Esophagus (tissue), 2 donors: ENCODE measurements around the gene SLAMF7. TPM values are rescaled to one million over a fixed set of nuclear protein-coding genes. Genes with fewer than 3 reads are reported as not detected.
A peak's percentile ranks its signal among the peaks of the same experiment; 100 is the strongest.
"Not testable (repeated sequence)": the region's sequence is repeated elsewhere in the genome, so short reads cannot be mapped to it uniquely, and the experiment has no call there.

ENCODE experiments used
- H3K27ac ChIP-seq, 2 donors: one replicate each; pipeline ENCODE4 v1.5.1; 2013; ENCODE audit warnings: low read depth in 2 of 2, mild to moderate bottlenecking in 2 of 2, inconsistent platforms in 1 of 2, low read length in 1 of 2, moderate library complexity in 1 of 2
- H3K27me3 ChIP-seq, 2 donors: one replicate each; pipeline ENCODE4 v1.6.1; 2013; ENCODE audit warnings: low read length in 2 of 2, control low read depth in 1 of 2, mild to moderate bottlenecking in 1 of 2; ENCODE audit not compliant: insufficient read depth in 2 of 2, control insufficient read depth in 1 of 2
- H3K36me3 ChIP-seq, 2 donors: one replicate each; pipeline ENCODE4 v1.6.1; 2013; ENCODE audit warnings: low read length in 1 of 2; ENCODE audit not compliant: control insufficient read depth in 2 of 2, insufficient read depth in 2 of 2
- H3K4me1 ChIP-seq, 2 donors: one replicate each; pipeline ENCODE4 v1.6.1; 2013; ENCODE audit warnings: low read length in 1 of 2; ENCODE audit not compliant: control insufficient read depth in 2 of 2, insufficient read depth in 2 of 2
- H3K4me3 ChIP-seq, 2 donors: one replicate each; pipeline ENCODE4 v1.5.1; 2013; ENCODE audit warnings: low read length in 2 of 2, mild to moderate bottlenecking in 2 of 2, low read depth in 1 of 2, moderate library complexity in 1 of 2
- H3K9me3 ChIP-seq, 2 donors: one replicate each; pipeline ENCODE4 v1.6.1; 2013; ENCODE audit warnings: mild to moderate bottlenecking in 2 of 2, low read depth in 1 of 2, low read length in 1 of 2, moderate library complexity in 1 of 2; ENCODE audit not compliant: control insufficient read depth in 2 of 2, insufficient read depth in 1 of 2
- WGBS, 2 donors: extraction: QIAGEN DNeasy Blood & Tissue Kit; methylation state at CpG; one replicate each; pipeline ENCODE4 v1.1.7; 2013; 5-methylcytosine and 5-hydroxymethylcytosine counted together
- polyA plus RNA-seq, 2 donors: library from polyadenylated mRNA; stranded (reverse); fragments of 200-250 nt; gene quantifications; one replicate each; pipeline ENCODE4 v1.2.3, GENCODE V29; 2013
- donor health status: healthy with polysubstance abuse.
- donor health status: Bipolar disorder and iron deficiency.

Gene SLAMF7
- polyA plus RNA-seq, 2 donors: 2.9 to 4.0 TPM

DNA sequence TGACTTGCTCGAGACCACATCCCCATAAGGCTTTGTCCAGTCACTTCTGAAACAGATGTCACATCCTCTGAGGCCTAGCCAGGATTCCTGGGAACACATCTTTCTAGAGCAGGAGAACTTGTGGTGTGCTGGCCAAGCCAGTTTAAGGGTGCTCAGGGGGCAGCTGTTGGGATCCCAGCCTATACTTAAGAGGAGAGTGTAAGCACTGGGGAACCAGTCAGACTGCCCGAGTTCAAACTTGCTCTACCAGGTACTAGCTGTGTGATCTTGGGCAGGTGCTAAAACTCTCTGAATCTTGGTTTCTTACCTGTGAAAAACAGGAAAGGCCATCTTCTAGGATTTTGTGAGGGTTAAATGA, 41.3 kb downstream of the SLAMF7 start:
- H3K4me3 ChIP-seq: no peak overlapping the region
- H3K9me3 ChIP-seq: no peaks in the 10 kb centered on the region
- H3K27ac ChIP-seq: peak overlapping the region; percentile 40 to 59
- H3K36me3 ChIP-seq: no peaks in the 10 kb centered on the region
- no peaks in the 10 kb centered on the region for H3K27me3 ChIP-seq
- WGBS, 2 donors: 76 to 77% methylated on average over 2 of the region's 2 CpGs
- peaks cover 0 to 12% of the 10 kb centered on the region in 2 donors for H3K4me1 ChIP-seq

DNA sequence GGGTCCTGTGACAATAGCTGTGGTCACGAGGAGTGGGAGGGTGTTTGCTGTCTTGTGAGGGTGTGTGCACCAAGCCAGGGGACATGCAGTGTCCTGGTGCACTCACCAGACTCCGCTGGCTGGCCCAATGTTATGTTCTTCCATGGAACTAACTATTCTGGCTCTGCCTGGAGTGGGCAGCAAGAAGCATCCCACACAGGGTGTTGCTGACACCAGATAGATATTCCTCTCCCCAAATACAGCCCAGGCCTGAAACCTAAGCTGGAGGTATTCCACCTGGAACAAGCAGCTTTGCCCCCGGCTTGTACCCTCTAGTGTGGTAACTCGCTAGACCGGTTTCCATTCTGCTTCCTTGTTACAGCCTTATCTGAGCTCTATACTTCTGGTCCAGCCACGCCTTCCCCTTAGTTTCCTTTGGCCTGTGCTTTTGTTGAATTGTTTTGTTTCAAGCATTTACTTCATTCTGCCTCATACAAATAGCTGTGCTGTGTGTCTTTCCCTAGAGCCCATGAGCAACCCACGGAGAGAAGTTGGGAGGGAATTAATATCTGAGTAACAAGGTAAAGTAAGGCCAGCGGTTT, 42.2 kb downstream of the SLAMF7 start:
- no peaks in the 10 kb centered on the region for H3K9me3 ChIP-seq
- H3K27me3 ChIP-seq: no peaks in the 10 kb centered on the region
- no peak overlapping the region for H3K4me3 ChIP-seq
- H3K36me3 ChIP-seq: no peaks in the 10 kb centered on the region
- peak overlapping the region; percentile 81 to 93 for H3K27ac ChIP-seq
- WGBS, 2 donors: 54 to 57% methylated on average over 8 of the region's 8 CpGs
- H3K4me1 ChIP-seq: peaks cover 0 to 12% of the 10 kb centered on the region in 2 donors

DNA sequence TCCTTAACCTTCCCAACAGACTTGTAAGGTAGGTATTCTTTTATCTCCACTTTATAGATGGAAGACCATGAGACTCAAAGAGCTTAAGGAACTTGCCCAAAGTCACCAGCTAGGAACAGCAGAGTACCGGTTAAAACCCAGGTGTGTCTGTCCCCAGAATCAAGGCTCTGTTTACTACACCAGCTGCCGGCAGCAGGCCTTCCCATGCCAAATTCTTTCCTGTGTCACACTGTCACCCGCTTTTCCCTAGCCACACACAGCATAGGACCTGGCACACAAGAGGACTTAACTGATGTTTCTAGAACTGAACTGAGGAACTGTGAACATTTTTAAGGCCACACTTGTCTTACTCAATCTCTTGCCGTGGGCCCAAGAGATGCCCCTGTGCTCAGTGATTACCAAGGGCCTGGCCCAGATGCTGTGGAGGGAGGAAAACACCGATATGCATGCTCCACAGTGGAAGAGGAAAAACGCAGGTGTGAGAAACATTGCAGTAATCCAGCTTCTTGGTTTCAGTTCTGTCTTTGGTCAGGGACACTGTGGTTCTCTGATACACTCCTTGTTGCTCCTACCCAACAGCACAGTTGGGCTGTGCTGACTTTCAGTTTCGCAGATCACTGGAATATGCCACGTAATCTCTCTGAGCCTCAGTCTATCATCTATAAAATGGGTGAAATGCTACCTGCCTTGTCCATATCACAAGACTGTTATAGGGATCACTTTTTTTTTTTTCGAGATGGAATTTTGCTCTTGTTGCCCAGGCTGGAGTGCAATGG, 43.1 kb downstream of the SLAMF7 start:
- H3K4me1 ChIP-seq: peaks cover 0 to 12% of the 10 kb centered on the region in 2 donors
- no peaks in the 10 kb centered on the region for H3K27me3 ChIP-seq
- H3K4me3 ChIP-seq: no peak overlapping the region
- 52 to 68% methylated on average over 9 of the region's 9 CpGs for WGBS, 2 donors
- H3K27ac ChIP-seq: peak overlapping the region; percentile 81 to 93
- no peaks in the 10 kb centered on the region for H3K36me3 ChIP-seq
- no peaks in the 10 kb centered on the region for H3K9me3 ChIP-seq

DNA sequence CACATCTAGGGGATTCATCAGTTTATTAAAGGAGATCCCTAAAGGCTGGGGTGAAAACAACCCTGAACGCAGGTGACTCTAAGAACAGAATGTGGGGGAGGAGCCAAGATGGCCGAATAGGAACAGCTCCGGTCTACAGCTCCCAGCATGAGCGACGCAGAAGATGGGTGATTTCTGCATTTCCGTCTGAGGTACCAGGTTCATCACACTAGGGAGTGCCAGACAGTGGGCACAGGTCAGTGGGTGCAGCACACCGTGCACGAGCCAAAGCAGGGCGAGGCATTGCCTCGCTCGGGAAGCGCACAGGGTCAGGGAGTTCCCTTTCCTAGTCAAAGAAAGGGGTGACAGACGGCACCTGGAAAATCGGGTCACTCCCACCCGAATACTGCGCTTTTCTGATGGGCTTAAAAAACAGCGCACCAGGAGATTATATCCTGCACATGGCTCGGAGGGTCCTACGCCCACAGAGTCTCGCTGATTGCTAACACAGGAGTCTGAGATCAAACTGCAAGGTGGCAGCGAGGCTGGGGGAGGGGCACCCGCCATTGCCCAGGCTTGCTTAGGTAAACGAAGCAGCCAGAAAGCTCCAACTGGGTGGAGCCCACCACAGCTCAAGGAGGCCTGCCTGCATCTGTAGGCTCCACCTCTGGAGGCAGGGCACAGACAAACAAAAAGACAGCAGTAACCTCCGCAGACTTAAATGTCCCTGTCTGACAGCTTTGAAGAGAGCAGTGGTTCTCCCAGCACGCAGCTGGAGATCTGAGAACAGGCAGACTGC, 44.1 kb downstream of the SLAMF7 start:
- 84 to 85% methylated on average over 18 to 23 of the region's 25 CpGs for WGBS, 2 donors
- H3K4me1 ChIP-seq: peaks cover 0 to 12% of the 10 kb centered on the region in 2 donors
- H3K4me3 ChIP-seq, H3K36me3 ChIP-seq, H3K9me3 ChIP-seq, H3K27me3 ChIP-seq: not testable (repeated sequence)
- H3K27ac ChIP-seq: peak overlapping the region in 1 of 2 donors; percentile 34

DNA sequence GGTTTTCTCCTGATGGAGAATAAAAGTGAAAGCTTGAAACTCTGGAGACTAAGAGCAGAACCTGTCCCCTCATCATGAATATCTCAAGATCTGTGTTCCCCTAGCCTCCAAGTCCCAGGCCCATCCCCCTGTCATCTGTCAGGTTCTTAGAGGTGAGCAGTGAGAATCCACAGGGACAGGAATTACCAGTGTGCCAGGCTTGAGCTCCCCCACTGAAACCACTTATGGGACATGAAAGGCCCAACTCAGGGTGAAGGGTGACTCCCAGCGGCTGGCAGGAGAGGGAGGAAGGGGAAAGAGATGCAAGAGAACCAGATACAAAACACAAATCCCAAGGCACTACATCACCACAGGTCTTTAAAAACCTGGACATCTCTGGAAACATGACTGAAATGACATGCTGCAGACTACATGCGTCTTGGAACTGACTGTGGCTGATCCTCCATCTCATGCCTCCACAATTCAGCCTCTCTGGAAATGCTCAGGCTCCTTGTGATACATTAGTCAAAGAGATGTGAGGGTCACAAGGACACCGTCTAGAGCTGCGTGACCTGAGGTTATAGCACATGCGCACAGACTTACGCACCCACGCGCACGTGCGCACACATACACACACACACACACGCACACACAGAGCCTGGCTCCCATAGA, 50.1 kb downstream of the SLAMF7 start:
- 97% methylated on average over 11 of the region's 11 CpGs for WGBS, 2 donors
- H3K4me3 ChIP-seq: no peak overlapping the region
- H3K36me3 ChIP-seq: no peaks in the 10 kb centered on the region
- H3K4me1 ChIP-seq: no peaks in the 10 kb centered on the region
- no peak overlapping the region for H3K27ac ChIP-seq
- H3K9me3 ChIP-seq: peaks cover 2 to 3% of the 10 kb centered on the region in 2 donors
- no peaks in the 10 kb centered on the region for H3K27me3 ChIP-seq

DNA sequence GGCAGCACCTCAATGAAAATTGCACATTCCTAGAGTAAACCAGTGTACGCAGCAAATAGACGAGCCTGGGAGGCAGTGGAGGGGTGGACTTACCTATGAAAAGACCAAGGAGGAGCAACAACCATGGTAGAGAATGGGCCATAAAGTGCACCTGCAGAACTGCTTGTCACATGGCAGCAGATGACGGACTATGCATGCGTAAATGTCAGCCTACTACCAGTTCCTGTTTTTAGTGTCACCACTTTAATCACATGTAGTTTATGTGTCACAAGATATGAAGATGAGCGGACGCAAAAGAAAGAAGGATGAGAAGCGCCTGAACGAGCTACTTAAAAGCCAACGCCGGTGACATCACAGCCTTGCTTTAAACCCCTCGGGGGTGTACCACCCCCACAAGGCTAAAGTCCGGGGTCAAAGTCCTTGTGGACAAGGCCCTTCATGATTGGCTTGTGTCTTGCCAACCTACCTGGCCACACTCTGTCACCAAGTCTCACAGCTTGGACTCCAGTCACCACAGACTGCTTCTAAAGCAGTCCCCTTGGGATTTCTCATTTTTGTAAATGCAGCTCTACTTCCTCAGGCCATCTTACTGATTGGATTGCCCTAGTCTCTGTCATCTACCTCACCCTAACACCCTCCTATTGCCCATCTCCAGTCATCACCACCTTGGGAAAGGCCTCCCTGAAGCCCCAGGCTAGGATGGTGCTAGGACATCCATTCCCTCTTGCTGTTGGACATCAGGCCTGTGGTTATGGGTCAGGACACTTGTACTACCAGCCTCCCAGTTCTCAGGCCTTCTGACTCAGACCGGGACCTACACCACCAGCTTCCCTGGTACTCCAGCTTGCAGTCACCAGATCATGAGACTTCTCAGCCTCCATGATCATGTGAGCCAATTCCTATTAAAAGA, 50.9 kb downstream of the SLAMF7 start:
- Histone ChIP-seq H3K4me1 (no peaks in the 10 kb centered on the region), H3K36me3 (no peaks in the 10 kb centered on the region), H3K9me3 (peaks cover 2 to 3% of the 10 kb centered on the region in 2 donors), H3K27ac (no peak overlapping the region), H3K4me3 (no peak overlapping the region), H3K27me3 (no peaks in the 10 kb centered on the region)
- 83 to 90% methylated on average over 13 of the region's 13 CpGs for WGBS, 2 donors

DNA sequence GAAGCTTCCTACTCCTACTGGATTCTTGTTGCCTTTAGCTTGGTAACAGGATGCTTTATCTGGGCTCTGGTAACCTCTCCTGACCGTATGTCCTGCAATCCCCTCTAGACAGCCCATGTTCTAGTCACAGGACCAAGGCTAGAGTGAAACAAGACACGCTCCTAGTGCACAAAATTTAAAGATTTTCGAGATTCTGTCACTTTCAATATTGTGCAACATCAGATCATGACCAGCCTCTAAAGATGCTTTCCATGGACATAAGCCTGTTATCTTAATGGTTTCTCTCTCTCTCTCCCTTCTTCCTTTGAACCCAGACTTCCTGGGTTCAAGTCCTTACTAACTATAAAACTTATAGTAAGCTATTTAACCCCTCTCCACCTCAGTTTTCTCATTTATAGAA, 55.3 kb downstream of the SLAMF7 start:
- Histone ChIP-seq H3K27ac (no peak overlapping the region), H3K4me3 (no peak overlapping the region), H3K27me3 (no peaks in the 10 kb centered on the region), H3K4me1 (no peaks in the 10 kb centered on the region), H3K36me3 (no peaks in the 10 kb centered on the region), H3K9me3 (peaks cover 2 to 3% of the 10 kb centered on the region in 2 donors)
- WGBS, 2 donors: 49% methylated on average over 3 of the region's 3 CpGs

DNA sequence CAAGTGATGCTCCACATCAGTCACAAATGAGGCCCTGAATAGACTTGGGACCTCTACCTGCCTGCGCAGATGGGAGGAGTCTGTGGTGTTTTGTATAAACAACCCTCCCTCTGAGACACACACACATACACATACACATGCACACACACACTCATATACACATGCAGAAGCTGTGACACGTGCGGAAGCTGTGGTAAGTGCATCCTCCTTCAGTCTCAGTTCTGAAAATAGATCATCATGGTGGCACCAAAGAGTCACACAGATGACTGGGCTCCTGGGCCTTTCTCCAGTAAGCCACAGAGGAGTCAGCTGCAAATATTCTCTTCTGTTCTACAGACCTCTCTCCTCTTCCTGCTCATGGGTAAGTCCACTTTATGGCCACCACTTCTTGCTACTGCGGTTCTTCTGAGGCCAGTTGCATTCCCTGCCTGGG, 56.9 kb downstream of the SLAMF7 start, which contains the start of gene LY9:
Gene LY9, plus strand, starts transcription at position 224 of the 433 bp plus-strand sequence. Its CDS starts 14 bp downstream, at position 238.
- Histone ChIP-seq H3K4me1 (no peaks in the 10 kb centered on the region), H3K27me3 (no peaks in the 10 kb centered on the region), H3K27ac (peak within 1 kb of the TSS; percentile 26 to 31), H3K36me3 (no peaks in the 10 kb centered on the region), H3K4me3 (peak within 1 kb of the TSS in 1 of 2 donors; percentile 0), H3K9me3 (no peaks in the 10 kb centered on the region)
- 81 to 83% methylated on average over 4 of the region's 4 CpGs for WGBS, 2 donors
